ENCODE measurements around the gene SPEF2.

DNA sequence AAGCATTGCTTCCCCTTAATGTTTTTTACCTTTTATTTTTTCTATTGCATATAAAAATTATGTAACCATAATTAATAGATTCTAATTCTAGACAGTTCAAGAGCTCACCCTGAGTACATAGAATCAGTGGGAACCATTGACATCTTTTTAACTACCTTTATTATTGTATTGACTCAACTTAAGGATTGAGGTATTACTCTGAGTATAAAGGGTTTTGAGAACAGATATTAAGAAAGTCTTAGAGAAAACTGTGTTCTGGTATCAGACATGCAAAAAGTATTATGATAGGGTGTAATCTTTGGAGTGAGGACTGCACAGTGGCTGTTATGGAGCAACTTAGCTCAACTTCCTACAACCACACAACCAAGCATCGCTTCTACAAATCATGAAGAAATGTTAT lies 8.9 kb downstream of the SPEF2 start:
- TF ChIP-seq, protein P1, sequence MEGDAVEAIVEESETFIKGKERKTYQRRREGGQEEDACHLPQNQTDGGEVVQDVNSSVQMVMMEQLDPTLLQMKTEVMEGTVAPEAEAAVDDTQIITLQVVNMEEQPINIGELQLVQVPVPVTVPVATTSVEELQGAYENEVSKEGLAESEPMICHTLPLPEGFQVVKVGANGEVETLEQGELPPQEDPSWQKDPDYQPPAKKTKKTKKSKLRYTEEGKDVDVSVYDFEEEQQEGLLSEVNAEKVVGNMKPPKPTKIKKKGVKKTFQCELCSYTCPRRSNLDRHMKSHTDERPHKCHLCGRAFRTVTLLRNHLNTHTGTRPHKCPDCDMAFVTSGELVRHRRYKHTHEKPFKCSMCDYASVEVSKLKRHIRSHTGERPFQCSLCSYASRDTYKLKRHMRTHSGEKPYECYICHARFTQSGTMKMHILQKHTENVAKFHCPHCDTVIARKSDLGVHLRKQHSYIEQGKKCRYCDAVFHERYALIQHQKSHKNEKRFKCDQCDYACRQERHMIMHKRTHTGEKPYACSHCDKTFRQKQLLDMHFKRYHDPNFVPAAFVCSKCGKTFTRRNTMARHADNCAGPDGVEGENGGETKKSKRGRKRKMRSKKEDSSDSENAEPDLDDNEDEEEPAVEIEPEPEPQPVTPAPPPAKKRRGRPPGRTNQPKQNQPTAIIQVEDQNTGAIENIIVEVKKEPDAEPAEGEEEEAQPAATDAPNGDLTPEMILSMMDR (CRISPR knock-in tag; IDR thresholded peaks at IDR 0.05) = no peak
- TF ChIP-seq, protein P2, sequence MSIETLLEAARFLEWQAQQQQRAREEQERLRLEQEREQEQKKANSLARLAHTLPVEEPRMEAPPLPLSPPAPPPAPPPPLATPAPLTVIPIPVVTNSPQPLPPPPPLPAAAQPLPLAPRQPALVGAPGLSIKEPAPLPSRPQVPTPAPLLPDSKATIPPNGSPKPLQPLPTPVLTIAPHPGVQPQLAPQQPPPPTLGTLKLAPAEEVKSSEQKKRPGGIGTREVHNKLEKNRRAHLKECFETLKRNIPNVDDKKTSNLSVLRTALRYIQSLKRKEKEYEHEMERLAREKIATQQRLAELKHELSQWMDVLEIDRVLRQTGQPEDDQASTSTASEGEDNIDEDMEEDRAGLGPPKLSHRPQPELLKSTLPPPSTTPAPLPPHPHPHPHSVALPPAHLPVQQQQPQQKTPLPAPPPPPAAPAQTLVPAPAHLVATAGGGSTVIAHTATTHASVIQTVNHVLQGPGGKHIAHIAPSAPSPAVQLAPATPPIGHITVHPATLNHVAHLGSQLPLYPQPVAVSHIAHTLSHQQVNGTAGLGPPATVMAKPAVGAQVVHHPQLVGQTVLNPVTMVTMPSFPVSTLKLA (IDR thresholded peaks at IDR 0.05) = no peak
- TF ChIP-seq, protein P3, sequence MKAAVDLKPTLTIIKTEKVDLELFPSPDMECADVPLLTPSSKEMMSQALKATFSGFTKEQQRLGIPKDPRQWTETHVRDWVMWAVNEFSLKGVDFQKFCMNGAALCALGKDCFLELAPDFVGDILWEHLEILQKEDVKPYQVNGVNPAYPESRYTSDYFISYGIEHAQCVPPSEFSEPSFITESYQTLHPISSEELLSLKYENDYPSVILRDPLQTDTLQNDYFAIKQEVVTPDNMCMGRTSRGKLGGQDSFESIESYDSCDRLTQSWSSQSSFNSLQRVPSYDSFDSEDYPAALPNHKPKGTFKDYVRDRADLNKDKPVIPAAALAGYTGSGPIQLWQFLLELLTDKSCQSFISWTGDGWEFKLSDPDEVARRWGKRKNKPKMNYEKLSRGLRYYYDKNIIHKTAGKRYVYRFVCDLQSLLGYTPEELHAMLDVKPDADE (CRISPR knock-in tag; IDR thresholded peaks at IDR 0.05) = no peak
- TF ChIP-seq, protein P4, sequence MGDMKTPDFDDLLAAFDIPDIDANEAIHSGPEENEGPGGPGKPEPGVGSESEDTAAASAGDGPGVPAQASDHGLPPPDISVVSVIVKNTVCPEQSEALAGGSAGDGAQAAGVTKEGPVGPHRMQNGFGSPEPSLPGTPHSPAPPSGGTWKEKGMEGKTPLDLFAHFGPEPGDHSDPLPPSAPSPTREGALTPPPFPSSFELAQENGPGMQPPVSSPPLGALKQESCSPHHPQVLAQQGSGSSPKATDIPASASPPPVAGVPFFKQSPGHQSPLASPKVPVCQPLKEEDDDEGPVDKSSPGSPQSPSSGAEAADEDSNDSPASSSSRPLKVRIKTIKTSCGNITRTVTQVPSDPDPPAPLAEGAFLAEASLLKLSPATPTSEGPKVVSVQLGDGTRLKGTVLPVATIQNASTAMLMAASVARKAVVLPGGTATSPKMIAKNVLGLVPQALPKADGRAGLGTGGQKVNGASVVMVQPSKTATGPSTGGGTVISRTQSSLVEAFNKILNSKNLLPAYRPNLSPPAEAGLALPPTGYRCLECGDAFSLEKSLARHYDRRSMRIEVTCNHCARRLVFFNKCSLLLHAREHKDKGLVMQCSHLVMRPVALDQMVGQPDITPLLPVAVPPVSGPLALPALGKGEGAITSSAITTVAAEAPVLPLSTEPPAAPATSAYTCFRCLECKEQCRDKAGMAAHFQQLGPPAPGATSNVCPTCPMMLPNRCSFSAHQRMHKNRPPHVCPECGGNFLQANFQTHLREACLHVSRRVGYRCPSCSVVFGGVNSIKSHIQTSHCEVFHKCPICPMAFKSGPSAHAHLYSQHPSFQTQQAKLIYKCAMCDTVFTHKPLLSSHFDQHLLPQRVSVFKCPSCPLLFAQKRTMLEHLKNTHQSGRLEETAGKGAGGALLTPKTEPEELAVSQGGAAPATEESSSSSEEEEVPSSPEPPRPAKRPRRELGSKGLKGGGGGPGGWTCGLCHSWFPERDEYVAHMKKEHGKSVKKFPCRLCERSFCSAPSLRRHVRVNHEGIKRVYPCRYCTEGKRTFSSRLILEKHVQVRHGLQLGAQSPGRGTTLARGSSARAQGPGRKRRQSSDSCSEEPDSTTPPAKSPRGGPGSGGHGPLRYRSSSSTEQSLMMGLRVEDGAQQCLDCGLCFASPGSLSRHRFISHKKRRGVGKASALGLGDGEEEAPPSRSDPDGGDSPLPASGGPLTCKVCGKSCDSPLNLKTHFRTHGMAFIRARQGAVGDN (CRISPR knock-in tag; IDR thresholded peaks at IDR 0.05) = no peak
- TF ChIP-seq HNRNPK (IDR thresholded peaks at IDR 0.05; ENCODE audit: low read depth, low read length, poor library complexity, severe bottlenecking) = no peak
- TF ChIP-seq EZH2 (conservative IDR thresholded peaks at IDR 0.05; ENCODE audit: low read depth, low read length) = no peak
- TF ChIP-seq KDM4B (CRISPR knock-in tag; IDR thresholded peaks at IDR 0.05) = no peak
